DOHH2 (cell line): ENCODE measurements around the gene PDE4D.
"Not testable (repeated sequence)": the region's sequence is repeated elsewhere in the genome, so short reads cannot be mapped to it uniquely, and the experiment has no call there.

Experiments
- H3F3A ChIP-seq: fragments of 200-600 bp; sonication (generic), shearing (Covaris generic); 2 replicates; pipeline ENCODE4 v1.6.0; 2016; ENCODE audit warnings: antibody characterized with exemption, mild to moderate bottlenecking; ENCODE audit not compliant: control insufficient read depth, insufficient read depth
- H3K27ac ChIP-seq: fragments of 200-600 bp; sonication (generic); 2 replicates; pipeline ENCODE4 v1.5.1; 2014; ENCODE audit warnings: low read depth, mild to moderate bottlenecking, low read length, moderate library complexity
- H3K27me3 ChIP-seq: fragments of 200-600 bp; sonication (generic); 2 replicates; pipeline ENCODE4 v1.6.1; 2014; ENCODE audit warnings: mild to moderate bottlenecking, low read length, mixed read lengths; ENCODE audit not compliant: control insufficient read depth
- H3K36me3 ChIP-seq: fragments of 200-600 bp; sonication (generic); 2 replicates; pipeline ENCODE4 v1.6.1; 2014; ENCODE audit warnings: mild to moderate bottlenecking, low read length, moderate library complexity, mixed read lengths; ENCODE audit not compliant: control insufficient read depth
- H3K4me1 ChIP-seq: fragments of 200-600 bp; sonication (generic); 2 replicates; pipeline ENCODE4 v1.6.1; 2014; ENCODE audit warnings: mild to moderate bottlenecking, low read length, mixed read lengths; ENCODE audit not compliant: control insufficient read depth
- H3K4me2 ChIP-seq: fragments of 200-600 bp; sonication (generic); 2 replicates; pipeline ENCODE4 v1.6.0; 2014; ENCODE audit warnings: mild to moderate bottlenecking, low read length, moderate library complexity
- H3K4me3 ChIP-seq: fragments of 200-600 bp; sonication (generic); 2 replicates; pipeline ENCODE4 v1.5.1; 2014; ENCODE audit warnings: mild to moderate bottlenecking, low read length, mixed read lengths
- H3K79me2 ChIP-seq: fragments of 200-600 bp; sonication (generic); 2 replicates; pipeline ENCODE4 v1.6.1; 2014; ENCODE audit warnings: mild to moderate bottlenecking, low read length, mixed read lengths; ENCODE audit not compliant: control insufficient read depth
- H3K9me2 ChIP-seq: fragments of 200-600 bp; sonication (generic); replicated peaks from 2 replicates; pipeline ENCODE4 v1.6.1; 2014; ENCODE audit warnings: mild to moderate bottlenecking, low read length, mixed read lengths; ENCODE audit not compliant: control insufficient read depth
- H3K9me3 ChIP-seq: fragments of 200-600 bp; sonication (generic); 2 replicates; pipeline ENCODE4 v1.6.1; 2014; ENCODE audit warnings: antibody characterized with exemption, low read length, mixed read lengths; ENCODE audit not compliant: control insufficient read depth, insufficient read depth
- H4K20me1 ChIP-seq: fragments of 200-600 bp; sonication (generic); 2 replicates; pipeline ENCODE4 v1.6.0; 2014; ENCODE audit warnings: low read depth, mild to moderate bottlenecking, antibody characterized with exemption, low read length, moderate library complexity; ENCODE audit not compliant: control insufficient read depth, insufficient read depth
- EZH2phosphoT487 ChIP-seq: fragments of 200-600 bp; sonication (generic); IDR thresholded peaks from 2 replicates; pipeline ENCODE4 v1.6.1; 2017; ENCODE audit warnings: borderline replicate concordance, mild to moderate bottlenecking, antibody characterized with exemption, low read length, moderate library complexity, mixed read lengths
- TF ChIP-seq, protein P1 (sequence below): fragments of 200-600 bp; sonication (generic); IDR thresholded peaks from one replicate; pipeline ENCODE4 v1.5.1; 2014; ENCODE audit warnings: antibody characterized with exemption, mild to moderate bottlenecking, low read depth, low read length; ENCODE audit not compliant: poor library complexity, severe bottlenecking

PDE4D gene

DNA sequence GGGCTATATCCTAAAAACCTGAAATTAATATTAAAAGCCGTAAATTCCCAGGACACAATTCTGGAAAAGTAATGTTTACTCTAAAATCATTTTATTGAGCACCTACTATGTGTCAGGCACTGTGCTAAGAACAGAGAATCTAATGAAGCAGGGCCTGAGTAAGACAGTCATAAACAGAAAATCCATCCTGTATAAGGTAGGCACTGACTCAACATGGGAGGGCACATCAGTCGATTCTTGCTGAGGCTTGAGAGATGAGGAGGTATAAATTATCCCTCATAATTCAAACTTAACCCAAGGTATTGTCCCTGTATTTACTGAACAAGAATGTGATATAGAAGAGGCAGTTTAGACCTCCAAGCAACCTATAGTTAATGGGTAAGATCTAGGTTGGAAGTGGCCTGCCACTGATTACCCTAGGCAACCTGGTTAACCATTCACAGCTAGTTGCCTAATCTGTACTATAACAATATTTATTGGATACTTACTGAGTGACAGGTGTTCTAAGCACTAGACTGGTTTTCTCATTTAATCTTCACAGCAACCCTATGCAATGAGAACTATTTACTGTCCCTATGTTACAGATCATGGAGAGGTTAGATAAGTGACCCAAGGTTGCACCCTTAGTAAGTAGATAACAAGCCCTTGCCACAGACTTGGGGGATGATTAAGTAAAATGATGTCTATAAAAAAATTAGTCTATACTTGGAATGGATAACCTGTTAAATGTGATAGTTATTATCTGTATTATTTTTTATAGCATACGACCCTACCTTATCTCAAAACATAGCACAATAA is 317.7 kb downstream of the PDE4D start:
- H3K27ac ChIP-seq = no peak overlapping the region
- H3K27me3 ChIP-seq = no peaks in the 10 kb centered on the region; the same call in 1 of the 2 replicates
- no peaks in the 10 kb centered on the region for H3K9me3 ChIP-seq
- H4K20me1 ChIP-seq = no peaks in the 10 kb centered on the region
- H3K79me2 ChIP-seq = no peaks in the 10 kb centered on the region
- H3K4me3 ChIP-seq = no peak overlapping the region
- no peak for TF ChIP-seq EZH2phosphoT487
- TF ChIP-seq, protein P1, sequence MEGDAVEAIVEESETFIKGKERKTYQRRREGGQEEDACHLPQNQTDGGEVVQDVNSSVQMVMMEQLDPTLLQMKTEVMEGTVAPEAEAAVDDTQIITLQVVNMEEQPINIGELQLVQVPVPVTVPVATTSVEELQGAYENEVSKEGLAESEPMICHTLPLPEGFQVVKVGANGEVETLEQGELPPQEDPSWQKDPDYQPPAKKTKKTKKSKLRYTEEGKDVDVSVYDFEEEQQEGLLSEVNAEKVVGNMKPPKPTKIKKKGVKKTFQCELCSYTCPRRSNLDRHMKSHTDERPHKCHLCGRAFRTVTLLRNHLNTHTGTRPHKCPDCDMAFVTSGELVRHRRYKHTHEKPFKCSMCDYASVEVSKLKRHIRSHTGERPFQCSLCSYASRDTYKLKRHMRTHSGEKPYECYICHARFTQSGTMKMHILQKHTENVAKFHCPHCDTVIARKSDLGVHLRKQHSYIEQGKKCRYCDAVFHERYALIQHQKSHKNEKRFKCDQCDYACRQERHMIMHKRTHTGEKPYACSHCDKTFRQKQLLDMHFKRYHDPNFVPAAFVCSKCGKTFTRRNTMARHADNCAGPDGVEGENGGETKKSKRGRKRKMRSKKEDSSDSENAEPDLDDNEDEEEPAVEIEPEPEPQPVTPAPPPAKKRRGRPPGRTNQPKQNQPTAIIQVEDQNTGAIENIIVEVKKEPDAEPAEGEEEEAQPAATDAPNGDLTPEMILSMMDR = no peak
- H3K4me2 ChIP-seq = no peak overlapping the region
- no peaks in the 10 kb centered on the region for H3K9me2 ChIP-seq
- no peaks in the 10 kb centered on the region for H3F3A ChIP-seq
- no peaks in the 10 kb centered on the region for H3K4me1 ChIP-seq
- no peaks in the 10 kb centered on the region for H3K36me3 ChIP-seq

GRCh38 chr5:59573509-59573908 is 320.0 kb downstream of the PDE4D start:
- not testable (repeated sequence) for H3K27me3 ChIP-seq, H3K27ac ChIP-seq, H3K9me2 ChIP-seq, H3F3A ChIP-seq, H3K9me3 ChIP-seq, H4K20me1 ChIP-seq, H3K4me3 ChIP-seq, H3K79me2 ChIP-seq, H3K4me1 ChIP-seq, H3K4me2 ChIP-seq, H3K36me3 ChIP-seq

- Histone ChIP-seq H3K79me2 (no peaks in the 10 kb centered on the region), H3K27me3 (no peaks in the 10 kb centered on the region), H3K9me3 (no peaks in the 10 kb centered on the region), H3K4me1 (no peaks in the 10 kb centered on the region), H3K4me2 (no peak overlapping the region), H3K4me3 (no peak overlapping the region), H3K36me3 (no peaks in the 10 kb centered on the region), H4K20me1 (no peaks in the 10 kb centered on the region), H3K27ac (no peak overlapping the region), H3F3A (no peaks in the 10 kb centered on the region), H3K9me2 (no peaks in the 10 kb centered on the region)
- TF ChIP-seq, protein P1 = no peak
- no peak for TF ChIP-seq EZH2phosphoT487
Measured at GRCh38 chr5:59571067-59571466, 322.5 kb downstream of the PDE4D start.

DNA sequence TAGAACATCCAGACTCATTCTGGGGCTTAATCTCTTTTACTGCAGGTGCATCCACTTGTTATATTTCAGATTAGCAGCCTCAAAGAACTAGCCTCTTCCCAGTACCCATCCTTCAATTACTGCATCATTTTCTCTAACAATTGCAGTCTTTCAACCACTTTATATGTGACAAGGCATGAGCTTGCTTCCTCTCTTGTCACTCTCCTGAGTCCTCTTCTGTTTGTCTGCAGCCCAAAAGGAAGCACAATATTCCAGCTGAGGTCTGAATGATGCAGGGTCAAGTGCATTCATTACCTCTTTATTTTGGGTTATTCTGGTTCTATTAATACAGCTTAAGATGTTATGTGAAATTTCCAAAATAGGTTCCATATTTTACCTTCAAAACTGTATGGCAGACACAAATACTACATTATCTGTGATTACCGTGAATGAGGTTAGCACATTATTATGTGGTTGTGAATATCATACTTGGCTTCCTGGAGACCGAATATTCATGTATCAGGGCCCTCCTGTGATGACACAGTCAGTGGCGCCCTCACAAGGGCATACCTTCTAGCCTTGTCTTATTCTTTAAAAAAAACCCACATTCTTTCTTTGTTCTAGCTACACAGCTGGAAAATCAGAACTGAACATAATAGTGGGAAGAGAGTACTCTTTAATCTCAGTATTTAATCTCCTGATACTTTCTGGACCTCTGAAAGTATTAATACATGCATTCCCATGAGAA is 323.8 kb downstream of the PDE4D start:
- H4K20me1 ChIP-seq = no peaks in the 10 kb centered on the region
- TF ChIP-seq, protein P1 = no peak
- TF ChIP-seq EZH2phosphoT487 = no peak
- H3K27me3 ChIP-seq = no peaks in the 10 kb centered on the region
- no peaks in the 10 kb centered on the region for H3F3A ChIP-seq
- H3K4me2 ChIP-seq = no peak overlapping the region
- no peaks in the 10 kb centered on the region for H3K9me3 ChIP-seq
- no peaks in the 10 kb centered on the region for H3K9me2 ChIP-seq
- no peaks in the 10 kb centered on the region for H3K79me2 ChIP-seq
- H3K36me3 ChIP-seq = no peaks in the 10 kb centered on the region
- no peaks in the 10 kb centered on the region for H3K4me1 ChIP-seq
- no peak overlapping the region for H3K27ac ChIP-seq
- no peak overlapping the region for H3K4me3 ChIP-seq
